Stimulated activated CD4-positive, alpha-beta T cell treated with anti-CD3 and anti-CD28 coated beads, Interleukin-4, amount 100 ng/mL, for 4 hours (primary cell): ENCODE data around the gene MIF.
A peak's percentile ranks its signal among the peaks of the same experiment; 100 is the strongest.
"Not testable (repeated sequence)": the region's sequence is repeated elsewhere in the genome, so short reads cannot be mapped to it uniquely, and the experiment has no call there.

ENCODE experiments used
- DNase-seq, 2 experiments: peaks; one replicate each; pipeline ENCODE4 v3.0.0-alpha.2; 2020

Gene MIF

GRCh38 chr22:23903328-23903971, 9.3 kb downstream of the MIF start:
- no peak for DNase-seq

GRCh38 chr22:23904573-23905254, 10.5 kb downstream of the MIF start:
- no peak for DNase-seq

- no peak for DNase-seq
Measured at GRCh38 chr22:23906641-23907040, 12.5 kb downstream of the MIF start.

GRCh38 chr22:23907423-23907822, 13.2 kb downstream of the MIF start:
- not testable (repeated sequence) for DNase-seq

GRCh38 chr22:23908587-23909205, 14.5 kb downstream of the MIF start:
- DNase-seq, result no peak

GRCh38 chr22:23909296-23909898, 15.2 kb downstream of the MIF start:
- DNase-seq, result no peak

- DNase-seq, result no peak
Measured at GRCh38 chr22:23910496-23911190, 16.5 kb downstream of the MIF start.

GRCh38 chr22:23911318-23911980, 17.3 kb downstream of the MIF start:
- DNase-seq, result no peak

- DNase-seq, result no peak
Measured at GRCh38 chr22:23912293-23912903, 18.2 kb downstream of the MIF start.

GRCh38 chr22:23913306-23913660, 19.1 kb downstream of the MIF start:
- DNase-seq, result no peak

GRCh38 chr22:23913661-23914353, 19.6 kb downstream of the MIF start:
- peak; percentile 99 for DNase-seq

- no peak for DNase-seq
Measured at GRCh38 chr22:23915290-23915689, 21.1 kb downstream of the MIF start.

GRCh38 chr22:23920267-23920611, 26.1 kb downstream of the MIF start:
- DNase-seq, result not testable (repeated sequence)

- DNase-seq, result not testable (repeated sequence)
Measured at GRCh38 chr22:23921586-23922201, 27.5 kb downstream of the MIF start.

GRCh38 chr22:23922921-23923320, 28.7 kb downstream of the MIF start:
- no peak for DNase-seq

GRCh38 chr22:23925020-23925606, 30.9 kb downstream of the MIF start:
- DNase-seq, result no peak

GRCh38 chr22:23926561-23926960, 32.4 kb downstream of the MIF start:
- DNase-seq, result no peak

GRCh38 chr22:23938328-23939016, 44.3 kb downstream of the MIF start:
- DNase-seq, result no peak

- no peak for DNase-seq
Measured at GRCh38 chr22:23939017-23939357, 44.8 kb downstream of the MIF start.

GRCh38 chr22:23940166-23940565, 46.0 kb downstream of the MIF start:
- DNase-seq, result not testable (repeated sequence)
